Activated CD8-positive, alpha-beta T cell treated with anti-CD3 and anti-CD28 coated beads for 36 hours (primary cell): Measurements from ENCODE around the gene MACROD2. TPM values are rescaled to one million over a fixed set of nuclear protein-coding genes. Genes with fewer than 3 reads are reported as not detected.

Experiments used
- ATAC-seq: fragments of 200-7000 bp; cut with Tn5 transposase; one replicate; pipeline ENCODE4 v1.10.0; 2021; ENCODE audit warnings: mild to moderate bottlenecking, moderate library complexity
- CTCF ChIA-PET: fragments of 350-600 bp; sonication (Branson Sonifier 250); formaldehyde crosslinking; loops from one replicate; lab custom pipeline; 2021; ENCODE audit warnings: antibody characterized with exemption; lab: Charles Lee
- POLR2A ChIA-PET: fragments of 350-600 bp; sonication (Branson Sonifier 250); formaldehyde crosslinking; loops from one replicate; lab custom pipeline; 2021; ENCODE audit warnings: antibody characterized with exemption; lab: Charles Lee
- DNase-seq: peaks from one replicate; pipeline ENCODE4 v3.0.0-alpha.2; 2020
- H3K27ac Mint-ChIP-seq: one replicate; pipeline ENCODE4 v1.8.0; 2021; ENCODE audit warnings: mild to moderate bottlenecking, mixed read lengths
- H3K27me3 Mint-ChIP-seq: one replicate; pipeline ENCODE4 v1.8.0; 2021; ENCODE audit warnings: mixed read lengths
- H3K36me3 Mint-ChIP-seq: one replicate; pipeline ENCODE4 v1.8.0; 2021; ENCODE audit warnings: low read depth, mixed read lengths
- H3K4me1 Mint-ChIP-seq: one replicate; pipeline ENCODE4 v1.8.0; 2021; ENCODE audit warnings: low read depth, mixed read lengths
- H3K4me3 Mint-ChIP-seq: one replicate; pipeline ENCODE4 v1.8.0; 2021; ENCODE audit warnings: mild to moderate bottlenecking, moderate library complexity, mixed read lengths
- H3K9me3 Mint-ChIP-seq: one replicate; pipeline ENCODE4 v1.8.0; 2021; ENCODE audit warnings: mixed read lengths
- CTCF ChIP-seq: fragments of 200-600 bp; IDR thresholded peaks from one replicate; pipeline ENCODE4 v1.8.0; 2022; ENCODE audit warnings: antibody characterized with exemption, mild to moderate bottlenecking
- intact Hi-C: fragments of 100-400 bp; cut with micrococcal nuclease; formaldehyde crosslinking; loops from one replicate; pipeline ENCODE4 v1.10.0; 2022
- total RNA-seq, 2 experiments: library from RNA; stranded (reverse); gene quantifications; one replicate each; pipeline ENCODE4 v1.2.3, GENCODE V29; 2021

The MACROD2 gene
- total RNA-seq, 2 experiments from 2014 or later, result not detected

GRCh38 chr20:14561741-14562221 lies 566.5 kb downstream of the MACROD2 start:
- H3K27me3 Mint-ChIP-seq, result no peaks in the 10 kb centered on the region
- H3K4me3 Mint-ChIP-seq, result no peak overlapping the region
- TF ChIP-seq CTCF, result no peak
- ChIA-PET CTCF (no interaction called here), POLR2A (no interaction called here)
- H3K27ac Mint-ChIP-seq, result no peak overlapping the region
- H3K36me3 Mint-ChIP-seq, result no peaks in the 10 kb centered on the region
- intact Hi-C loops, result no loop called here
- no peaks in the 10 kb centered on the region for H3K4me1 Mint-ChIP-seq
- H3K9me3 Mint-ChIP-seq, result peaks cover 13% of the 10 kb centered on the region
- DNase-seq (no peak), ATAC-seq (no peak)

GRCh38 chr20:14562981-14563380 lies 567.7 kb downstream of the MACROD2 start:
- Mint-ChIP-seq H3K9me3 (peaks cover 13% of the 10 kb centered on the region), H3K4me1 (no peaks in the 10 kb centered on the region), H3K27me3 (no peaks in the 10 kb centered on the region), H3K36me3 (no peaks in the 10 kb centered on the region), H3K27ac (no peak overlapping the region), H3K4me3 (no peak overlapping the region)
- ChIA-PET POLR2A (no interaction called here), CTCF (no interaction called here)
- no peak for TF ChIP-seq CTCF
- DNase-seq, result no peak
- intact Hi-C loops, result no loop called here
- no peak for ATAC-seq

GRCh38 chr20:14566505-14566904 lies 571.2 kb downstream of the MACROD2 start:
- H3K36me3 Mint-ChIP-seq, result no peaks in the 10 kb centered on the region
- ChIA-PET POLR2A (no interaction called here), CTCF (no interaction called here)
- TF ChIP-seq CTCF, result no peak
- H3K9me3 Mint-ChIP-seq, result peaks cover 13% of the 10 kb centered on the region
- H3K27me3 Mint-ChIP-seq, result no peaks in the 10 kb centered on the region
- ATAC-seq (no peak), DNase-seq (no peak)
- H3K4me1 Mint-ChIP-seq, result no peaks in the 10 kb centered on the region
- intact Hi-C loops, result no loop called here
- H3K4me3 Mint-ChIP-seq, result no peak overlapping the region
- H3K27ac Mint-ChIP-seq, result no peak overlapping the region

GRCh38 chr20:14568225-14568624 lies 572.9 kb downstream of the MACROD2 start:
- Mint-ChIP-seq H3K4me3 (no peak overlapping the region), H3K4me1 (no peaks in the 10 kb centered on the region), H3K9me3 (peaks cover 13% of the 10 kb centered on the region), H3K36me3 (no peaks in the 10 kb centered on the region), H3K27me3 (no peaks in the 10 kb centered on the region), H3K27ac (no peak overlapping the region)
- CTCF ChIA-PET, result no interaction called here
- intact Hi-C loops, result no loop called here
- DNase-seq (no peak), ATAC-seq (no peak)
- TF ChIP-seq CTCF, result no peak
- POLR2A ChIA-PET, result no interaction called here

- H3K36me3 Mint-ChIP-seq, result no peaks in the 10 kb centered on the region
- intact Hi-C loops, result no loop called here
- ChIA-PET POLR2A (no interaction called here), CTCF (no interaction called here)
- no peak overlapping the region for H3K27ac Mint-ChIP-seq
- H3K27me3 Mint-ChIP-seq, result no peaks in the 10 kb centered on the region
- no peak for TF ChIP-seq CTCF
- H3K4me1 Mint-ChIP-seq, result no peaks in the 10 kb centered on the region
- DNase-seq (no peak), ATAC-seq (no peak)
- H3K4me3 Mint-ChIP-seq, result no peak overlapping the region
- H3K9me3 Mint-ChIP-seq, result peaks cover 13% of the 10 kb centered on the region
Observed at GRCh38 chr20:14568701-14569100, 573.4 kb downstream of the MACROD2 start.
